ENCODE measurements around the gene LEKR1. TPM values are rescaled to one million over a fixed set of nuclear protein-coding genes. Genes with fewer than 3 reads are reported as not detected.

LEKR1 gene
- total RNA-seq, 1 donor from 2014 or later = 0.14 TPM

DNA sequence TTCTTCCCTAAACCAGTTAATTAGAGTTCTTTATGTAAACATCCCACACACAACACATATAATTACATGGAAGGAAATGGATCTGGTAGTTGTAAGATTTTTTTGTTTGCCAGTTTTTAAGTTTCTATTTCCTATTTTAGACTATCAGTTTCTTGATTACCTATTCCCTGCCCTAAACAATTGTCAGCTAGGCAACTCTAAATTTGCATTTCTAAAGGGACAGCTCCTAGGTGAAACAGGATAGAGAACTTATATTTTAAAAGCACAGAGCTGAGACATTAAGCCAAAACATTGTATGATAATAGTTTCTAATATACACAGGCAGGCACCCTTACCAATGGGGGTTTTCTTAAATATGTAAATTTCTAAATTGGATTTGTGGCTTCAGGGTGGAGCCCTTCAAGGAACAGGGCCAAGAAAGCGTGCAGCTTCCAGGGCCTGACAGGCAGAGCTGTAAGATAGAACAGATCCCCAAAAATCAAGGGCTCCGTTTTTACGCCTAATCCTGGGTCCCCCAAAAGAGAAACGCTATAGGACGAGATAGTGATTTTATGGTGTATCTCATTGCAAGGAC lies 8.9 kb downstream of the LEKR1 start:
- H3K27ac Mint-ChIP-seq = no peak overlapping the region
- H3K4me1 Mint-ChIP-seq = peaks cover 2% of the 10 kb centered on the region
- no peak overlapping the region for H3K4me3 Mint-ChIP-seq
- no peak for DNase-seq
- peaks cover 2% of the 10 kb centered on the region for H3K36me3 Mint-ChIP-seq (ENCODE audit: low read depth)
- intact Hi-C loops (cut with micrococcal nuclease) = no loop called here
- peaks cover 3% of the 10 kb centered on the region for H3K9me3 Mint-ChIP-seq
- H3K27me3 Mint-ChIP-seq = no peaks in the 10 kb centered on the region

DNA sequence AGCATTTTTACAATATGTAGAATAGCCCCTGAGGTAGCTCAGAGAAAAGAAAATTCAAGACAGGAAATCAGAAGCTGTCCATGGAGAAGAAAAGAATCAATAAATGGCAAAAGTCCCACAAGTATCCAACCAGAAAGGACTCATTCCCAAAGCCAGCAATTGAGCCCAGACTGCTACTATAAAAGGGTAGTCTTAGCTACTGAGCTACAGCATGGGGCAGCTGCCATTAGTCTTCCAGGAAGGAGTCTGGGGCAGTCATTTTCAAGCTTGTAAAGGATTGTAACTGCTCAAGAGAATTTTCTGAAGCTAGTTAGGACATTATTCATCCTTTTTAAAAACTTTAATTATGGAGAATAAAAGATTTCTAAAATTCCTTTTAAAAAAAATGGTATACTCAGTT lies 10.5 kb downstream of the LEKR1 start:
- Mint-ChIP-seq H3K4me1 (peaks cover 2% of the 10 kb centered on the region), H3K27me3 (no peaks in the 10 kb centered on the region), H3K36me3 (ENCODE audit: low read depth) (no peaks in the 10 kb centered on the region), H3K27ac (no peak overlapping the region), H3K9me3 (no peaks in the 10 kb centered on the region), H3K4me3 (no peak overlapping the region)
- DNase-seq = no peak
- intact Hi-C loops (cut with micrococcal nuclease) = no loop called here

DNA sequence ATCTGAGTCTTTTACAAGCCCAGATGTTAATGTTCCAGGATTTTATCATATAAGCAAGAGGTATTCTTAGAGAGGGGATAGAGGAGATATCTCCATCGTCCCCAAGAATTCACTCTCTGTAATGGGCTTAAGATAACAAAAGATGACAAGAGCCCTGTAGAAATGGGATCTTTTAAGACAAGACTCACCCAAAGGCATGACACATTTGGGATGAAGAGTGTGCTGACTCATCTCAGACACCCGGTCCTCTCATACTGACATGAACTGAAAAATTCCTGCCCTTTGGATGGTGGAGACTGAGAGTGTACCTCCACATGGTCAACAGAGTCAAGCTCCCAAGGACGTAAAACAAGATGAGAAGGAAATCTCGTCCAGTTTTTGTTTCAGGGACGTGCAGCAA lies 11.0 kb downstream of the LEKR1 start:
- no peak overlapping the region for H3K27ac Mint-ChIP-seq
- H3K9me3 Mint-ChIP-seq = no peaks in the 10 kb centered on the region
- intact Hi-C loops (cut with micrococcal nuclease) = no loop called here
- H3K27me3 Mint-ChIP-seq = no peaks in the 10 kb centered on the region
- DNase-seq = no peak
- no peaks in the 10 kb centered on the region for H3K36me3 Mint-ChIP-seq (ENCODE audit: low read depth)
- H3K4me3 Mint-ChIP-seq = no peak overlapping the region
- H3K4me1 Mint-ChIP-seq = peaks cover 2% of the 10 kb centered on the region

DNA sequence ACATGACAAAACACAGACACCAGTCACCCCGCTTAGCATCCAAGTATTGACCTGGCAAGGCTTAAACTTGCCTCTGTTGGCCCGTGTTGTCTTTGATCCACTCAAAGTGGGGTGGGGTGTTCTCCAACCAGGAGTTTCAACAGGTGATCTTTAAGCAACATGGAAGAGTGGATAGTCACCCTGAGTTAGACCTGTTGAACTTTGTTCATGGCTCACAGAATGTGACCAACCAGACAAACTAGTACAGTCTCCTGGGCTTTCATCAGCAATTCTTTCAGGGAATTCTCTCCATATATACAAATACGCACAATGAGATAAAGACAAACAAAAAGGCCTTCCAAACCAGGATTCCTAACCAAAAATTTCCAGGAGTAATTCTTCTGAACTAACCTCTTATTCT lies 11.9 kb downstream of the LEKR1 start:
- H3K27ac Mint-ChIP-seq = no peak overlapping the region

DNA sequence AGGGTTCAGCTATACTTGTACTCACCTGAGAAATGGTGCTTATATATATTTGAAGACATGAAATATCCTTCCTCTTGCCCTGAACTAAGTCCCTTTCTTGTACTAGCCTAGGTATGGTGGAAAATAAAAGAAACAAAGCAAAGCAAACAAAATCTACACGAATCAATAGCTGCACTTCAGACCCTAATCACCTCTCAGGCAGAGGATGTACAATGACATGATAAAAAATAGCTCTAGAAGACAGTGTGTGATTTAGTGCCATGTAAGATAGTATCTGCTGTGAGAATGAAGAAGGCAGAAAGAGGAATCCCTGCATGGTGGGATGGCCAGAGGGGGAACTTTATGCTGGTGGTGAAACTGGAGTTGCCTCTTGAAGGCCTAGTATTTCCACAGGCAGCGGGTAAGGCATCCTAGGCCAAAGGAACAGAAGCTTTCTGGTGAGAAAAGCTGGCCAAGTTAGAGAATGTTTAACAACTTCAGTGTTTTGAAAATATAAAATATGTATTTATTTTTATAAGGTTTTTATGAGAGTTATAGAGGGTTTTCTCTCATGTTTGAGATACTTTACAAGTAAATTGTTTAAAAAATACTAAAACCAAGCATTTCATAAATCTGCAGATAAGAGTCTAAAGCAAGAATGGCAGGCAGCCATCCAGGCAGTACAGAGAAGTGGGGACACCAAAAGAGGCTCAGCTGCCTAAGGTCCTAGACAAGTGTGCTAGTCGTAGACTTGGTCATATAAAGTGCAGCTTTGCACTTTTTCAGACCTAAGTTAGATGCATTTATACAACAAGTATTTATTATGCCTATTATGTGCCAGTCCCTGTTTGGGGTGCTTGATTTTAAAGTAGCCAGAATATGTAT lies 14.9 kb downstream of the LEKR1 start:
- Mint-ChIP-seq H3K27me3 (peaks cover 12% of the 10 kb centered on the region), H3K27ac (no peak overlapping the region), H3K9me3 (no peaks in the 10 kb centered on the region), H3K36me3 (ENCODE audit: low read depth) (no peaks in the 10 kb centered on the region), H3K4me3 (no peak overlapping the region), H3K4me1 (no peaks in the 10 kb centered on the region)
- intact Hi-C loops (cut with micrococcal nuclease) = no loop called here
- DNase-seq = no peak

More for the DNA sequence above, 11.9 kb downstream of the LEKR1 start:
- Mint-ChIP-seq H3K36me3 (ENCODE audit: low read depth) (no peaks in the 10 kb centered on the region), H3K4me3 (no peak overlapping the region), H3K27me3 (peaks cover 3% of the 10 kb centered on the region), H3K9me3 (no peaks in the 10 kb centered on the region), H3K4me1 (peaks cover 2% of the 10 kb centered on the region)
- no peak for DNase-seq
- intact Hi-C loops (cut with micrococcal nuclease) = no loop called here

DNA sequence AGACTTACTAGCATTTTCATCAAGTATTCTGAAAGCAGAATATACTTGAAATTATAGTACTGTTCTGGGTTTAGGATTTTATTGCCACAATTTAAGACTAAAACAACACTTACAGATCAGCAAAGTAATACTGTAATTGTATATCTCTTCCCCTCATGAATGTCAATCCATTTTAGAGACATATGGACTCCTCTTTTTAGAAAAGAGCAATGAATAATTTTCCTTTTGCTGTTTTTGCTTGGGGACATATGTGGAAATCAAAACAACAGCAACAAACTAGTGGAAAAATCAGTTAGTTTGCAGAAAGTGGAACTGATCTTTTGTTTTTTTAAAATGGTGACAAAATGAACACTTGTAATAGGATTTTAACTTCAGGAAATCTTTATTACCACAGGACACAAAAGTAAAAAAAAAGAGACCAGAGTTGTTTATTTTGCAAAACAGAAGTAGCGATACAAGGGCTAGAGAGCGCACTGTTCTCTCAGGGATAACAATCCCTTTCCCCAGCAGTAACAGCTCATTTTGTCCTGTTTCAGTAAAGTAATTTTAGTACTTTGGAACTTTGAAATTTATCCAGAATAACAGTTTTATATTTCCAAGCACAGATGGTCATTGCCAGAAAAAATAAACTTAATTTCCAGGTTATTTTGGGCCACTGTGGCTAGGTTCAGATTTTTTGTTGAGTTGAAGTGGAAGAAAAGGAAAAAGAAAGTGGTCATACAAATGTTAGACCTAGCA lies 17.1 kb downstream of the LEKR1 start:
- intact Hi-C loops (cut with micrococcal nuclease) = no loop called here
- peaks cover 12% of the 10 kb centered on the region for H3K27me3 Mint-ChIP-seq
- no peak overlapping the region for H3K4me3 Mint-ChIP-seq
- H3K36me3 Mint-ChIP-seq (ENCODE audit: low read depth) = no peaks in the 10 kb centered on the region
- no peak for DNase-seq
- H3K9me3 Mint-ChIP-seq = no peaks in the 10 kb centered on the region
- no peaks in the 10 kb centered on the region for H3K4me1 Mint-ChIP-seq
- H3K27ac Mint-ChIP-seq = no peak overlapping the region

DNA sequence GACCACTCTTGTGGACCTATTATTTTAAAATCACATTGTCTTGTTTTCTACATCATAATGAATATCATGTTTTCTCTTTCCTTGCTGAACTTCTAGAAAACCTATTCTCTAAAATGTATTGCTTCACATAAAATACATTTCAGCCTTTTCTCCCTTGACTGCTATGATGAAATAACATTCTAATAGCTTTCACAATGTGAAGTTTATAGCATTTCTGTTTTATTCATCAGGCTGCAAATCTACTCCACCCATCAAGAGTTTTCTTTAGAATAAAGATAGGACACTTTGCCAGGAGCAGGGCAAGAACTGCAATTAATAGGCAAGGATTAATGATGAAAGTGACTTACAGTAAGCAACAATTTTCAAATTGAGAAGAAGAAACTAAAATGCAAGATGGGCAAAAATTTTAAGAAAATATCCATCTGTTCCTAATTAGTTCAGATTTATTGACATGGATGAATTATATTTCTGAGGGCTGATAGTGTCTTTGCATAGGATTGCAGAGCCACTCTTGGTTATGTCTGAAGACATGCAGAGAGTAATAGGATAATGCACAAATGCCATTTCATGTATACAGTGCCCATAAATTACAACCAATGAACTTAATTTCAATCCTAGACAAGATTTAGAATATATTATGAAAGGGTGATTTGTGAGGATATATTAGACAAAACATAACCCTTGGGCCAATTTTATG lies 21.7 kb downstream of the LEKR1 start:
- peaks cover 27% of the 10 kb centered on the region for H3K27me3 Mint-ChIP-seq
- H3K4me3 Mint-ChIP-seq = no peak overlapping the region

DNA sequence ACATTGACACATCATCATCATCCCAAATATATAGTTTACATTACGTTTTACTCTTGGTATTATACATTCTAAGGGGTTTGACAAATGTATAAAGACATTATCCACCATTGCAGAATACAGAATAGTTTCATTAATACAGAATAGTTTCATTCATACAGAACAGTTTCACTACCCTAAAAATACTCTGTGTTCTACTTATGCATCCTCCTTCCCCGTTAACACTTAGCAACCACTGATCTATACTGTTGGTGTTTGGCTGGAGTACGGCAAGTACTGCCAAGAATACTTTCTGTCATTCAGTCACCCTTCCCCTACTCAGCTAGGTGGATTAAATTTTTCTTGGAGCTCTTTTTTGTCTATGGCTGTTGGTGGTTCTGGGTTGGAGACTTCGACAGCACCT lies 33.4 kb downstream of the LEKR1 start:
- intact Hi-C loops (cut with micrococcal nuclease) = no loop called here
- H3K4me3 Mint-ChIP-seq = no peak overlapping the region

More for the DNA sequence above, 21.7 kb downstream of the LEKR1 start:
- H3K4me1 Mint-ChIP-seq = no peaks in the 10 kb centered on the region
- no peaks in the 10 kb centered on the region for H3K36me3 Mint-ChIP-seq (ENCODE audit: low read depth)
- DNase-seq = no peak
- intact Hi-C loops (cut with micrococcal nuclease) = no loop called here
- H3K27ac Mint-ChIP-seq = no peak overlapping the region
- no peaks in the 10 kb centered on the region for H3K9me3 Mint-ChIP-seq

DNA sequence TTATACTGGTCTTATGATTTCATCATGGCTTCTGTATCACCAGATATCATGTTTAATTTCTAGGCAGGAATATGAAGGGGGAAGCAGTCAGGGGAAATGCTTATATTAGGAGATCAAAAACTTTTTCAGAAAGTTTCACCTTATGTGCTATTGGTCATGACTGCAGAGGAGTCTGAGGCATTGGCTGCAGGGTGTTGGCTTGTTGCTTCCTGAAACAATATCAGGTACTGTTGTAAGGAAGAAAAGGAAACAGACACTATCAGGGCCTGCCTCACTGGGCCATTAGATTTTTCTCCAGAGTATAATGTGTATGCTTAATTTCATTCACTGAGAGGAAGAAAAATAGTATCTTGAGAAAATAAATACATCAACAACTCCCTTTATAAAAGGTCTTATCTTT lies 34.7 kb downstream of the LEKR1 start:
- peaks cover 3% of the 10 kb centered on the region for H3K4me1 Mint-ChIP-seq
- no peak overlapping the region for H3K27ac Mint-ChIP-seq
- H3K27me3 Mint-ChIP-seq = peaks cover 8% of the 10 kb centered on the region
- no peak overlapping the region for H3K4me3 Mint-ChIP-seq
- no peaks in the 10 kb centered on the region for H3K36me3 Mint-ChIP-seq (ENCODE audit: low read depth)
- intact Hi-C loops (cut with micrococcal nuclease) = no loop called here
- H3K9me3 Mint-ChIP-seq = peaks cover 3% of the 10 kb centered on the region
- DNase-seq = no peak

More for the DNA sequence above, 33.4 kb downstream of the LEKR1 start:
- H3K4me1 Mint-ChIP-seq = peaks cover 3% of the 10 kb centered on the region
- peaks cover 3% of the 10 kb centered on the region for H3K9me3 Mint-ChIP-seq
- no peak overlapping the region for H3K27ac Mint-ChIP-seq
- no peaks in the 10 kb centered on the region for H3K36me3 Mint-ChIP-seq (ENCODE audit: low read depth)
- H3K27me3 Mint-ChIP-seq = peaks cover 9% of the 10 kb centered on the region
- no peak for DNase-seq

DNA sequence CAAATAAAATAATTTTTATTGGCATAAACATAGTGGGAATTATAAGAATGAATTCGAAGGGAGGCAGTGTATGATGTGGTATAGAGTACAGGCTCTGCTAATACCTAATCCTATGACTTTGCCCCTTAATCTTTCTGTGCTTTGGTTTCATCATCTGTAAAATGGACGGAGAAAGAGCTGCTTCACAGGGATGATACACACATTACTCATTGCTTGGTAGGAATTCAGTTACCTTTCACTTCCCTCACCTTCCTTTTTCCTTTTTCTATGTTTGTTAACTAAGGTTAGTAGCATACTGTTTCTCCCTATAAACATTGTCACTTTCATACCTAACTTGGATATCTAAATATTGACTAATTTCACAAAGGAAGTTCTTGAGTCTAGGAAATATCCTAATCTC lies 36.2 kb downstream of the LEKR1 start:
- peaks cover 3% of the 10 kb centered on the region for H3K9me3 Mint-ChIP-seq
- H3K36me3 Mint-ChIP-seq (ENCODE audit: low read depth) = no peaks in the 10 kb centered on the region
- peaks cover 3% of the 10 kb centered on the region for H3K27me3 Mint-ChIP-seq
- H3K4me1 Mint-ChIP-seq = peaks cover 3% of the 10 kb centered on the region
- H3K27ac Mint-ChIP-seq = no peak overlapping the region
- DNase-seq = no peak
- no peak overlapping the region for H3K4me3 Mint-ChIP-seq
- intact Hi-C loops (cut with micrococcal nuclease) = no loop called here

DNA sequence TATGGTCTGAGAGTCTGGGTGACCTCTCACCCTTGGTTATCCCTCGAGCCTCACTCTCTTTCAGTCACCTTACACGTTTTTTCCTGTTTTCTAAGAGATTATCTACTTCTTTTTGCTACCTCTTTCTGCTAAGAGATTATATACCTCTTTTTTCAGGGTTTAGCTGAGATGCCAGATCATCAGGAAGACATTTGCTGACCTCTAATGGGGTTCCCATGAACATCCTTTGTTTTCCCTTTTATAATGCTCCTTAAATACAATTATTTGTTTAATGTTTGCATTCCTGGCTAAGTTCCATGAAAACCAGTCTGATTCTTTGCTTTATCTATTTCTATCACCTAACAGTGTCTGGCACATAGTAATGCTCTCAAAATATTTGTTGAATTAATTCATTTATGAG lies 39.6 kb downstream of the LEKR1 start:
- Mint-ChIP-seq H3K4me3 (no peak overlapping the region), H3K27me3 (peaks cover 12% of the 10 kb centered on the region), H3K36me3 (ENCODE audit: low read depth) (no peaks in the 10 kb centered on the region), H3K27ac (no peak overlapping the region), H3K4me1 (peaks cover 3% of the 10 kb centered on the region), H3K9me3 (no peaks in the 10 kb centered on the region)
- DNase-seq = no peak
- intact Hi-C loops (cut with micrococcal nuclease) = no loop called here

DNA sequence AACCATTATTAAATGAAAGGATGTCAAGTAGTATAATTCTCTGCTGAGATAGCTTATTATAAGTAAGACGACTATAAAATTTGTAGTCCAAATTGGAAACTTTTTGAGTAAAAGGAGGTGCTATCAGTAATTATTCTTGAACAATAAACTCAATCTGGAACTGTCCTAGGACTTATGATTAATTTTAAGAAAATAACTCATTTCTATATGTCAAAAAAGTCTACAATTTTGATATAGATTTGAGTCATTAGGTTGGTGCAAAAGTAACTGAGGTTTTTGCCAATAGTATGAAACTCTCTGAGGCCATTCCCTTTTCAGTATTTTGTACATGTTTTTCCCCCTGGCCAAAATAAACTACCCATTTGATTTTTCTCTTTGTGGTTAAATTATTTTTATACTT lies 41.0 kb downstream of the LEKR1 start:
- intact Hi-C loops (cut with micrococcal nuclease) = no loop called here
- no peak overlapping the region for H3K4me3 Mint-ChIP-seq
- H3K36me3 Mint-ChIP-seq (ENCODE audit: low read depth) = no peaks in the 10 kb centered on the region
- no peak overlapping the region for H3K27ac Mint-ChIP-seq
- H3K27me3 Mint-ChIP-seq = peaks cover 12% of the 10 kb centered on the region
- no peak for DNase-seq
- H3K4me1 Mint-ChIP-seq = no peaks in the 10 kb centered on the region
- peaks cover 6% of the 10 kb centered on the region for H3K9me3 Mint-ChIP-seq

DNA sequence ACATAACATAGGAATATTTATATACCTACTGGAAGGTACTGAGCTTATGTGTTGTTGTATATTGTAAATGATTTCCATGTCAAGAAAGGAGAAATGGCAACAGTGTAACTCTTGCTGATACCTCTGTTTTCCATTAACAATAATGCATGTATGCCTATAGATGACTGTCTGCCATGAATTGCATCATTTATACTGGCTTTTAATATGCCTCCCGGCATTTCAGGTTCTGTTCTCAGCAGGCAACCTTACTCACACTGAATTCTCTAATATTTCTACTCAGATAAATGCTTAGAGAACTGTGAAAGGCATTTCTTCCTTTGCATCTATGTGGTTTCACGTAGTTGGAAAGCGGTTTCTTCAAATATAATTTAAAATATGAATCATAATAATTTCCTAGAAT lies 41.8 kb downstream of the LEKR1 start:
- Mint-ChIP-seq H3K36me3 (ENCODE audit: low read depth) (no peaks in the 10 kb centered on the region), H3K4me1 (no peaks in the 10 kb centered on the region), H3K27ac (no peak overlapping the region), H3K4me3 (no peak overlapping the region), H3K9me3 (peaks cover 10% of the 10 kb centered on the region), H3K27me3 (peaks cover 13% of the 10 kb centered on the region)
- intact Hi-C loops (cut with micrococcal nuclease) = no loop called here
- DNase-seq = no peak

DNA sequence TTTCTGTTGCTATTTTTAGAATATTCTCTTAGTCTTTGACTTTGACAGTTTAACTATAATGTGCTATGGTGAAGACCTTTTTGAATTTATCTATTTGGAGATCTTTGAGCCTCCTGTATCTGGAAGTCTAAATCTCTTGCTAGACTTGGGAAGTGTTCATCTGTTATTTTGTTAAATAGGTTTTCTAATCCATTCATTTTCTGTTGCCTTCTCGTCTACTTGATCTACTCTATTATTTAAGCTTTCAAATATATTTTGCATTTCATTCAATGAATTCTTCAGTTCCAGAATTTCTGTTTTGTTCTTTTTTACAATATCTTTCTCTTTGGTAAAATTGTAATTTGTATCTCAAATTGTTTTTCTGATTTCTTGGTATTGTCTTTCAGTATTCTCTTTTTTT lies 47.8 kb downstream of the LEKR1 start:
- DNase-seq = no peak
- Mint-ChIP-seq H3K4me3 (no peak overlapping the region), H3K4me1 (no peaks in the 10 kb centered on the region), H3K9me3 (peaks cover 34% of the 10 kb centered on the region), H3K27me3 (peaks cover 14% of the 10 kb centered on the region), H3K36me3 (ENCODE audit: low read depth) (peaks cover 4% of the 10 kb centered on the region), H3K27ac (no peak overlapping the region)
- intact Hi-C loops (cut with micrococcal nuclease) = no loop called here
